NCI-H1694 (cell line): ENCODE results near the gene PPARG.
"Not testable (repeated sequence)": the region's sequence is repeated elsewhere in the genome, so short reads cannot be mapped to it uniquely, and the experiment has no call there.

ENCODE experiments used
- DNase-seq: peaks from one replicate; lab custom pipeline; 2025; lab: John Stamatoyannopoulos, UW

The PPARG gene

GRCh38 chr3:12440927-12441714 lies 152.3 kb downstream of the PPARG start:
- no peak for DNase-seq

GRCh38 chr3:12442654-12443501 lies 154.0 kb downstream of the PPARG start:
- DNase-seq = no peak

DNA sequence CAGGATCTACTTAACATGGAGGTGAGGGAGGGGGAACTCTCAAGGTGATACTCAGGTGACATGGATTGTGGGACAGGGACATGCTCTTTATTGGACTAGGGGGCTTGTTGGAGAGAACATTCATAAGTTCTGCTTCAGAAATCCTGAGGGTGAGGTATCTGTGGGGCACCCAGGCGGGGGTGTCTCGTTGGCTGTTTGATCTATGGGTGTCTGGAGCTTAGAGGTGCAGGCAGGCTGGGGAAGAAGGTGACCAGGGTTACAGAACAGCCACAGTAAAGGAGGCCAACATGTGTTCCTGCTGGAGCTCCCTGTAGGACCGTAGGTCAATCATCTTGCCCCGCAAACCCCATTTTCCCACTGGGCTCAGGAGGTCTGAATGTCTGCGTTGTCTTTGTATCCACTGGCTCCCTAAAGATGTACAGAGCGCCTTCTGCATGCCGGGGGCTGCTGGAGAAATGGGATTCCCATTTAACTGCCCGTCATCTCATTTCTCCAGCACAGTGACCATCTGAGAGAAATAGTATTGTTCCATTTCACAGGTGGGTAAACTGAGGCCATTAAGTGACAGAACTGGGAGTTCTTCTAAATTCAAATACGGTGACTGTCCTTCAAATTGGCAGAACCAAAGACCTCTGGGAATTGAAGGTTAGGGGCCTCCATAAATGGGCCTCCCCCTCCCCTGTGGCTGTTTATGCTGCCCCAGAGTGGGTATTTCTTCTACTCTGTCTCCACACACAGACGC lies 155.1 kb downstream of the PPARG start:
- no peak for DNase-seq

DNA sequence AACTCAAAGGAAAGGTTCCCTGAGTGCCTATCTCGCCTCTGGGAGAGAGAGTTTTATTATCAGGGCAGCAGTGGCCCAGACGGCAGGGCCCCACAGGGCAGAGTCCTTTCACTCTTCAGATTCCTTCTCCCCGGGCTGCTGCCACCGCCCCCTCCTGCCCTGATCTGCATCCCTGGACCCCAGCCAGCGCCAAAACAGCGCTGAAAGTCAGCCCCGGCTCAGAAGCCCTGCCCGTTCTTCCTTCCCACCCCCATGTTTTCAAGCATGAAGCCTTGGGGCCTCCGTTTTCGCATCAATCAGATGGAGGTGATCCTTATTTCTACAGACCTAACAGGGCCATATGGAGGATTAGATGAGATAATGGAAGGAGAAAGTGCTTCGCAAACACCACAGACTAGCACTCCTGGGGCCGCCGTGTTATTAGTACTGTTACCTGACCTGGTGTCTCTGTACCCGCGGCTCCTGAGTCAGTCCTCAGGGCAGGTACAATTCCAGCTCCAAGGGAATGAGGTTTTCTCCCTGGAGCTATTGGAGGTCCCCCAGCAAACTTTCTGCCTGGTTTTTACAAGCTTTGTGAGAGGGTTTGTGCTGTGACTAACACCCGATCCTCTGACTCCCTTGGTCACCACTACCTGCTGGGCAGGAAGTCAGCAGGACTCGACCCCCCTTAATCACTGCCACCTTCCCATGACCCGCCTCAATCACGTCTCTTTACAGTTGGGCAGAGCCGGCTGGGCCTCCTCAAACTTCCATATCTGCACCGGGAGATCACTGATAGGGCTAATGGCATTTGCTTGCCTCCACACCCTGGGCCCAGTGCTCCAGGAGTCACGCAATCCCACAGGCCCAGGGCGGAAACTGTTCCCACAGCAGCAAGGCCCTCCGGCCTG lies 156.0 kb downstream of the PPARG start:
- no peak for DNase-seq

- no peak for DNase-seq
These were observed 156.8 kb downstream of the PPARG start for GRCh38 chr3:12445523-12446240.

- DNase-seq = no peak
These were observed 157.4 kb downstream of the PPARG start for GRCh38 chr3:12446298-12446697.

DNA sequence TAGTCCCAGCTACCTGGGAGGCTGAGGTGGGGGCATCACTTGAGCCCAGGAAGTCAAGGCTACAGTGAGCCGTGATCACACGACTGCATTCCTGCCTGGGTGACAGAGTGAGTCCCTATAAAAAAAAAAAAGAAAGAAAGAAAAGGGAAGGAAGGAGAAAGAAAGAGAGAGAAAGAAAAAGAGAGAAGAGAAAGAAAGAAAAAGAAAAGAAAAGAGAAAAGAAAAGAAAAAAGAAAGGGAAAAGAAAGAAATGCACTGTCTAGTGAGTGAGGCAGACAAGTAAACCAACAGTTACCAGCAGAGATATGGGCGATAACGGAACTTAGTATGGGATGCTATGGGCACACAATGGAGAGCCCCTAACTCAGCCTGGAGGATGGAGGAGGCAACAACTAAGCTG lies 158.2 kb downstream of the PPARG start:
- DNase-seq = no peak

DNA sequence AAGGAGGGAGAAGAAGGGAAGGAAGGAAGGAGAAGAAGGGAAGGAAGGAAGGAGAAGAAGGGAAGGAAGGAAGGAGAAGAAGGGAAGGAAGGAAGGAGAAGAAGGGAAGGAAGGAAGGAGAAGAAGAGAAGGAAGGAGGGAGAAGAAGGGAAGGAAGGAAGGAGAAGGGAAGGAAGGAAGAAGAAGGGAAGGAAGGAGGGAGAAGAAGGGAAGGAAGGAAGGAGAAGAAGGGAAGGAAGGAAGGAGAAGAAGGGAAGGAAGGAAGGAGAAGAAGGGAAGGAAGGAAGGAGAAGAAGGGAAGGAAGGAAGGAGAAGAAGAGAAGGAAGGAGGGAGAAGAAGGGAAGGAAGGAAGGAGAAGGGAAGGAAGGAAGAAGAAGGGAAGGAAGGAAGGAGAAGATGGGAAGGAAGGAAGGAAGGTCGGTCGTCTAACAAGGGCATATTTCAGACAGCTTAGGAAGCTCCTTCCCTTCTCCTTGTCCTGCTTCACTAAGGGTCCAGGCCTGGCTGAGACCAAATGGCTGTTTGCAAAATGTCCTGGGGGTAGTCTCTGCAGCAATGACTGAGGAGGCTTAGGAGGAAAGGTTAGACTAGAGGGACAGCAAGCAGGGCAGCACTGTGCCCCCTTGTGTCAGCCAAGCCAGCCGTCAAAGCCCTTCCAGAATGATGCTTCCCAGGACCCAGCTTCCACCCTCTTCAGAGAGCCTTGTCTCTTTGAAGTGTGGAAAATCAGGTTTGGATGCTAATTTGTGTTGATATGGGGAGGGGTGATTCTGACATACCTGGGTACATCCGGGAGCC lies 159.7 kb downstream of the PPARG start:
- not testable (repeated sequence) for DNase-seq

DNA sequence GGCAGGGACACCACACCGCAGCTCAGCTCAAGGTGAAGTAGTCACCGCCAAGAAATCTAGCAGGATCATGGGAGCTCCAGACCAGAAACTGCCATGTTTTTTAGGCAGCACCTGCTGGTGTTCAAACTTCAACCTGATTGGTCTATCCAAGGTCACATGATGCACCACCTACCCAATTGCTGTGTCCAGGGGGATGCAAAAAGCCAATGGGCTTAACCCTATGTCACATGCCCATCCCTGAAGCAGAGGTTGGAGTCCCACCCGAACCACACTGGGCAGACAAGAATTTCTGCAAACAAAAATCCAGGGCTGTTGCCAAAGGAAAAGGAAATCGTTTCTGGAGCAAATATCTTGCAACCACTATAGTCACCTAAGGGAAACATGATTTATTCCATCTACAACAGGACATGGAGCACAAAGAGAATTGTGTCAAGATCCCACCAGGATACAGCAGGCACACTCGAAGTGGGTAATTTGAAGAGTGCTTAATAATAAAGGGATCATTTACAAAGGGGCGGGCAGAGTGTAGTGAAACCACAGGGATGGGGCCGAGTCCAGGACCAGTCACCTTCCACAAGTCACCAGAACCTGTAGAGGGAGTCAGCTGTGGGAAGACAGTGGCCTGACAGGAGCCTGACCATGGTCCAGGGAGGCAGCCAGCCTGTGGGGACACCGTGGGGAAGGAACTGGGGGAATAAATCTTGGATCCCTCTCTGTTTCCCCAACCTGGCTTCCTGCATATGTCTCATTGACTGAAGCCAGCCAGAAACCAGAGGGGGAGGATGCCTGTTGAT lies 161.2 kb downstream of the PPARG start:
- DNase-seq = no peak

DNA sequence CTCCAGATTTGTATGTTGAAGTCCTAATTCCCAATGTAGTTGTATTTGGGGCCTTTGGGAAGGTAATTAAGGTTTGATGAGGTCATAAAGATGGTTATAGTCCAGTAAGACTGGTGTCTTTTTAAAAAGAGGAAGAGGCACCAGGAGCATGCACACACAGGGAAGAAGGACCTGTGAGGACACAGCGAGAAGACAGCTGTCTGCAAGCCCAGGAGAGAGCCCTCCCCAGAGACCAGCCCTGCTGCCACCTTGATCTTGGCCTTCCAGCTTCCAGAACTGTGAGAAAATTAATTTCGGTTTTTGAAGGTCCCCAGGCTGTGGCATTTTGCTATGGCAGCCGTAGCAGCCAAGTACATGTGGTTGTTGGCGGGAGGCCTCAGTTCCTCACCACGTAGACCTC lies 162.6 kb downstream of the PPARG start:
- DNase-seq = no peak

DNA sequence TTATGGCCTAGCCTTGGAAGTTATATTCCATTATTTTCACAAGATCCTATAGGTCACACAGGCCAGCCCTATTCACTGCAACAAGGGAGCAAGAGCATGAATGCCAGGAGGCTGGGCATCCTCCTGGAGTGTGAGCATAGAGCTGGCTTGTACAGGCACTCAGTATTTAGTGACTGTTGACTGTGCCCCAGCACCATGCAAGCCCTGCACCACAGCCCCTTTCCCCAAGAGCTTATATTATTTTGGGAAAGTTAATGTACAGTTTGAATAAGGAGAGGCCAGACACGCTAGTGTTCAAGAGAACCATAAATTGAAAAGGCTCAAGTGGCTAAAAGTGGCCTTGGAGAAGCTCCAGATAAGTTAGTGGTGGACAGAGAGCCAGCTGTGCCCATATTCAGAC lies 163.1 kb downstream of the PPARG start:
- DNase-seq = no peak

GRCh38 chr3:12452361-12453330 lies 163.8 kb downstream of the PPARG start:
- DNase-seq = no peak

DNA sequence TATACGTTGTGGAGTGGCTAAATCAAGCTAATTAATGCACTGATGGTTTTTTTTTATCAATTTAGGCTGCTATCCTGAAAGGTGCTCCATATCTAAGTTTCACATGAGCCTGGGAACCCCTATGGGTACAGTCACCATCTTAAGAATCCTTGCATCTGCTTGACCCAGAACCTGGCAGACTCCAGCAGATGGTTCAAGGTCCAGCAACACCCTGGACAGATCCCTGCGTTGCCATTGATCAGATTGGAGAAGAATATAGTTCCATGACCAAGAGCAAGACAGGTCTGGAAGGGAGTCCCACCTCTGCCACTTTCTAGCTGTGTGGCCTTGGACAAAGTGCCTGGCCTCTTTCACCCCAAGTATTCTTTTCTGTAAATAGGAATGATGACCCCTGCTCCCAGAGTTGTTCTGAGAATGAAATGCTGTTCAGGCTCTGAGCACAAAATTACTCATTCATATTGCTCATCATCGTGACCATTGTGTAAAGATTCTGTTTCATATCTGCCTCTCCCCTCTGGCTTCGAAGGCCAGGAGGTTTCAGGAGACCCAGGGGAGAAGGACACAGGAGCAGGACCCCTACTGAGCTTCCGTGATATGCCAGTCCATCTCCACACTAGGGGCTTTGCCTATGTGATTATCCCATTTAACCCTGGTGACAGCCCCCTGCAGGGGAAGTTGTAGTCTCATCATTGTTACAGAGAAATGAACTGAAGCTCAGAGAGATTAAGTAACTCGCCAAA lies 165.4 kb downstream of the PPARG start:
- DNase-seq = no peak

DNA sequence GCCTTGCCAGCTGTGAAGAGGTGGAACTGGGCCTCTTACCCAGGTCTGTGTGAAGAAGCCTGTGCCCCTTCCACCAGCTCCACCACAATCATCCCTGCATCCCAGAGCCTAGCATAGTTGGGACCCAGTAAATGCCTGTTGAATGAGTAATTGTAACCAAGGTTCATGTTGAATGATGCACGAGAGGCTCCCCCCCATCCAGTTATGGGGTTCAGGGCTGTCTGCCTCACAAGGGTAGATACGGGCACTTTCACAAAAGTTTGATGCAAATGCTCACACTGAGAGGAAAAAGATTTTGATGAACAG lies 165.9 kb downstream of the PPARG start:
- DNase-seq = no peak

DNA sequence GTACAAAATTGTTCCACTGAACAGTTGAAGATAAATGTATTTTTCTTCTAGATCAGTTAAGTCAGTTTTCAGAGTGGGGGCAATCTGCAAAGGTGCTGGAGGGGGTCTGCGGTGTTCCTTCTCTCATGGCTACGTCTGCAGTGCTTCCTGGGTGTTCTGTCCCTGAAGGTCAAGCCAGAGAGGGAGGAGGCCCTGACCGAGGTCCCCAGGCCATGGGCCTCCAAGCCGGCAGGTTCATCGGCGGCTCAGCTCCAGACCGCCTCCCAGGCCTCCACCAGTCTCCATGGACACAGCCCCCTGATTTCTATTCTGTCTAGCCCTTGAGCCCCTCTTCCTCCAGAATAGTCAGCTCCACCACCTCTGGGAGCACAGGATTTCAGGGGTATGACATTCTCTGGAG lies 166.9 kb downstream of the PPARG start:
- DNase-seq = no peak

DNA sequence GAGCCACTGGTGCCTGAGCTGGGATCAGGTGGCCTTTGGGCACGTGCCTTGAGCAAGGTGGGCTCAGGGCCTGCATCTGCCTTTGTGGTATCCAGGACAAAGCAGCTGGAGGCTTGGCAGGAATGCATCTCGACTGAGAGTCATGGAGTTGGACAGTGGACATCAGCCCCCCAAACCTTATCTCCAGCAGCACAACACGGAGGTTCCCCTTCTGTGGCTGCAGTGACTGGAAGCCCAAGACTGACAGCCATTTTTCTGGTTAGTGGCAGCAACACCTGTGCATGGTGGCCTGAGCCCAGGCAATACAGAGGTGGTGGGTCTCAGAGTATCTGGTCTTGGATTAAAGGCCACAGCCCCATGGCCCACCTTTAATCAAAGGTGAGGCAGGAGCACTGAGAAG lies 167.6 kb downstream of the PPARG start:
- no peak for DNase-seq

GRCh38 chr3:12457380-12457779 lies 168.5 kb downstream of the PPARG start:
- not testable (repeated sequence) for DNase-seq

GRCh38 chr3:12458901-12459300 lies 170.0 kb downstream of the PPARG start:
- DNase-seq = no peak
